Measurements from ENCODE around the gene MTPN.

The MTPN gene

GRCh38 chr7:135998081-135998480, 20.9 kb upstream of the MTPN start:
- TF ChIP-seq CTCF (IDR thresholded peaks at IDR 0.05): no peak
- H3K4me3 ChIP-seq (ENCODE audit: low read depth, low read length): no peak overlapping the region
- no peaks in the 10 kb centered on the region for H3K79me2 ChIP-seq
- no peaks in the 10 kb centered on the region for H3K4me1 ChIP-seq
- no peak overlapping the region for H2AFZ ChIP-seq
- H3K36me3 ChIP-seq (ENCODE audit: control insufficient read depth, insufficient read depth, low read length): no peaks in the 10 kb centered on the region
- no peak overlapping the region for H3K9ac ChIP-seq
- H3K9me3 ChIP-seq (ENCODE audit: control insufficient read depth, low read length): no peaks in the 10 kb centered on the region
- no peaks in the 10 kb centered on the region for H3K27me3 ChIP-seq (ENCODE audit: control insufficient read depth, insufficient read depth, low read length)
- no peak overlapping the region for H3K4me2 ChIP-seq (ENCODE audit: low read length)
- H3K27ac ChIP-seq: no peak overlapping the region

GRCh38 chr7:135995748-135996147, 18.6 kb upstream of the MTPN start:
- no peak overlapping the region for H3K4me2 ChIP-seq (ENCODE audit: low read length)
- no peak overlapping the region for H3K4me3 ChIP-seq (ENCODE audit: low read depth, low read length)
- H3K36me3 ChIP-seq (ENCODE audit: control insufficient read depth, insufficient read depth, low read length): no peaks in the 10 kb centered on the region
- no peaks in the 10 kb centered on the region for H3K27me3 ChIP-seq (ENCODE audit: control insufficient read depth, insufficient read depth, low read length)
- H3K79me2 ChIP-seq: no peaks in the 10 kb centered on the region
- no peak overlapping the region for H3K9ac ChIP-seq
- no peaks in the 10 kb centered on the region for H3K4me1 ChIP-seq
- no peak for TF ChIP-seq CTCF (IDR thresholded peaks at IDR 0.05)
- H3K27ac ChIP-seq: no peak overlapping the region
- H2AFZ ChIP-seq: no peak overlapping the region
- no peaks in the 10 kb centered on the region for H3K9me3 ChIP-seq (ENCODE audit: control insufficient read depth, low read length)

- Histone ChIP-seq H3K4me3 (ENCODE audit: low read depth, low read length) (no peak overlapping the region), H3K4me1 (no peaks in the 10 kb centered on the region), H3K27ac (no peak overlapping the region), H2AFZ (no peak overlapping the region), H3K9me3 (ENCODE audit: control insufficient read depth, low read length) (no peaks in the 10 kb centered on the region), H3K79me2 (no peaks in the 10 kb centered on the region), H3K4me2 (ENCODE audit: low read length) (no peak overlapping the region), H3K27me3 (ENCODE audit: control insufficient read depth, insufficient read depth, low read length) (no peaks in the 10 kb centered on the region), H3K36me3 (ENCODE audit: control insufficient read depth, insufficient read depth, low read length) (no peaks in the 10 kb centered on the region), H3K9ac (no peak overlapping the region)
- TF ChIP-seq CTCF (IDR thresholded peaks at IDR 0.05): no peak
Measured at GRCh38 chr7:135994466-135995205, 17.5 kb upstream of the MTPN start.

GRCh38 chr7:135993950-135994349, 16.8 kb upstream of the MTPN start:
- TF ChIP-seq CTCF (IDR thresholded peaks at IDR 0.05): no peak
- H3K79me2 ChIP-seq: no peaks in the 10 kb centered on the region

GRCh38 chr7:135991906-135992305, 14.7 kb upstream of the MTPN start:
- Histone ChIP-seq H3K4me3 (ENCODE audit: low read depth, low read length) (no peak overlapping the region), H3K79me2 (no peaks in the 10 kb centered on the region), H2AFZ (no peak overlapping the region), H3K9me3 (ENCODE audit: control insufficient read depth, low read length) (no peaks in the 10 kb centered on the region), H3K4me1 (no peaks in the 10 kb centered on the region), H3K9ac (no peak overlapping the region), H3K27ac (no peak overlapping the region), H3K27me3 (ENCODE audit: control insufficient read depth, insufficient read depth, low read length) (no peaks in the 10 kb centered on the region), H3K4me2 (ENCODE audit: low read length) (no peak overlapping the region), H3K36me3 (ENCODE audit: control insufficient read depth, insufficient read depth, low read length) (no peaks in the 10 kb centered on the region)
- no peak for TF ChIP-seq CTCF (IDR thresholded peaks at IDR 0.05)

More at GRCh38 chr7:135993950-135994349, 16.8 kb upstream of the MTPN start:
- Histone ChIP-seq H3K9ac (no peak overlapping the region), H3K36me3 (ENCODE audit: control insufficient read depth, insufficient read depth, low read length) (no peaks in the 10 kb centered on the region), H3K27ac (no peak overlapping the region), H3K4me1 (no peaks in the 10 kb centered on the region), H3K9me3 (ENCODE audit: control insufficient read depth, low read length) (no peaks in the 10 kb centered on the region), H3K27me3 (ENCODE audit: control insufficient read depth, insufficient read depth, low read length) (no peaks in the 10 kb centered on the region), H3K4me3 (ENCODE audit: low read depth, low read length) (no peak overlapping the region), H3K4me2 (ENCODE audit: low read length) (no peak overlapping the region), H2AFZ (no peak overlapping the region)
